ENCODE results near the gene MECP2.

The MECP2 gene

DNA sequence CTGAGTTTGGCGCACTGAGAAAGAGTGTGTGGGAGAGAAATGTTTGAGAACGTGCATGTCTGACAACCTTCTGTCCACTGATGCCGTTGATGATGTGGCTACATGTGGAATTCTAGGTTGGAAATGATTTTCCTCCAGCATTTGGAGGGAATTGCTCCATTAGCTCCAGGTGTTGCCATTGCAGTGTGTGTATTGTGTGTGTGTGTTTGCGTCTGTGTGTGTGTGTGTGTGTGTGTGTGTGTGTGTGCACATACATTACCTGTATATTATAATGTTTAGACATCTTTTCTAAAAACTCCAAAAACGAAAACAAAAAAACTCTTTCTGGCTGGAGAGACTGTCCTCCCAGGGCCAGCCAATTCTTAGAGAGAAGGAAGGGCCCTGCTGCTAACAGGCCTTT, 18.2 kb upstream of the MECP2 start:
- DNase-seq (ENCODE audit: low read depth in 3 of 3) = no peak

DNA sequence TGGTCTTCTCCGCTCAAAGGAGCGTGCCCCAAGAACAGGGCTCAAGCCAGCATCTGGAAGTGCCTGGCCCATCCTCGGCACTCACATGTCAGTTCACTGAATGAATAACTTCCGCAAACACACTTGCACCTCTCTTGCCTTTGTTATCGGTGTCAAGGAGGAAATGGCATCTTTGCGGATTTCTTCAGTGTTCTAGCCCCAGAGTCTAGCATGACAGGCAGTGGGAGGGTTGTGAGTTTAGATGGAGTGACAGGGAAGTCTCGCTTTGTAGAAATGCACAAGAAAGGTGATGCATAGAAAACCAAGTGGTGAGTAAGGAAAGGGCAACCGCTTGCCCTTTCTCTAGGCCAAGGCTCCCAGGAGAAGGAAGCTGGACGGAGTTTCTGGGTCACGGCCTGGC, 17.6 kb upstream of the MECP2 start:
- no peak for DNase-seq (ENCODE audit: low read depth in 3 of 3)

DNA sequence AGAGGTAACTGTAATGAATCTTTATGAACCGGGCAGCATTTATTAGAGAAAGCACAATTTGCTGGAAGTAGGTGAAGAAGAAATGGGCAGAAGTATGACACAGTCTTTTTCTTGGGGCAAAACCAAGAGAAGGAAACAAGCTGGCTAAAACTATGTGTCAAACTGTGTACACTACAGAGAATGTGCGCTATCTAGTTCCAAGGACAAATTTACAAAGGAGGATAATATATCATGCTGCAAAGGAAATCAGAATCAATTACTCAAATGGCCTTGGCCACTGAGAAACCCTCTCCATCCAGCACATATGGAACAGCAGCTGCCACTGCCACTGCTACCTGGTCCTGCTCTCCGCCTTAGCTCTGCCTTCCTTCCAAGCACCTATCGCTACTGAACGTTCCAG, 17.1 kb upstream of the MECP2 start:
- no peak for DNase-seq (ENCODE audit: low read depth in 3 of 3)

DNA sequence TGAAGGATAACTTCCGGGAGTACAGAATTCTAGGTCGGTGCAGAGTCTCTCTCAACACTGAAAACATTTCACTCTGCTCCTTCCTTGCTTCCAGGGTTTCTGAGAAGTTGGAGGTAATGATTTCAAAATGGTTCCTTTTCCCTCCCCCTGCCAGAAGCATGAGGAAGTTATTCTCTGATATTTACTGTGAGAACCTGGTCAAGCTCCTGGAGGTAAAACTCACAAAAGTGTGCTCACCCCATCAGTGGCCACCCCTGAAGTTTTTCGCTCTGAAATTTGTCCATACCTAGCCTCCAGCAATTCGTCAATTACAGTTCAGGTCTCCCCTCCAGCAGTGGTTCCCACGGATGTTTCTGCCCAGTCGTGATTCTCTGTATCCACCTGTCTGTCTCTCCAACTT, 16.2 kb upstream of the MECP2 start:
- DNase-seq (ENCODE audit: low read depth in 3 of 3) = no peak

DNA sequence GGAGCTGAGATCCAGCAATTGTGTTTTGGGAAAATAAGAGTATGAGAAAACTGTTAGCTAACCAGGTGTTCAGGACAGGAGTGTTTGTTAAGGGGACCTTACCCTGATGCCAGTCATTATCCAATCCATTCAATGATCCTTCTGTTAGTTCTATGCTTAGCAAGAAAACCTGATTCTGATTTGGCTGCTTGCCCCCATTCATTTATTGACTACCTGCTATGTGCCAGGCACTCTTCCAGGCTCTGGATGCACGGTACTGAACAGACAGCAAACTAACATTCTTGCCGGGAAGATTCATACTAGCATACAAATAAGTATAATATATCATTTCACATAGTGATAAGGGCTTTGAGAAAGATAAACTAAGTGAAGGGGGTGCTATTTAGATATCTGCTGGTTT, 1.0 kb upstream of the MECP2 start:
- DNase-seq (ENCODE audit: low read depth in 3 of 3) = no peak

DNA sequence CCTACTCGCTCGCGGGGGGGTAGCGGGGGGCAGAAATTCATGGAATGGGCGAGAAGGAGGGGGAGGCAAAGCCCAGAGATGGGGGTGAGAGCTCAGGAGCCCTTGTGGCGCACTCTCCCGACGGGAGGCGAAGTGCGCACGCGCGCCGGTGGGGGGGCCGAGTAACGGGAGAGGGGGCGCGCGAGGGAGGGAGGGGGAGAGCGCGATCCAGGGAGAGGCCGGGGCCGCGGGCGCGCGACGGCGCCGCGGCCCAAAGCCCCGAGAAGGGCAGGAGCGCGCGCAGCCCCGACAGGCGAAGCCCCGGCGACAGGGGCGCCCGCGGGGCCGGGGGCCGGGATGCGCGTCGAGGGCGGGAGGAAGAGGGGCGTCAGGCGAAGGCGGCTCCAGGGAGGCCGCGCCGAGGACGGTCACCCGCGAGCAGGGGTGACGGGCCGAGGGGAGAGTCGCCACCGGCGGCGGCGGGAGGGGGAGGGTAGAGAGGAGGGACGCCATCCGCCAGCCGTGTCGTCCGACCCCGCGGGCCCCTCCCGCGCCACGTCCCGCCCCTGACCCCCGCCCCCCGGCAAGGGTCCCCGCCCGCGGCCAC, 421 bp downstream of the MECP2 start:
- peak; percentile 28 to 57 (median 35) for DNase-seq (ENCODE audit: low read depth in 3 of 3)

DNA sequence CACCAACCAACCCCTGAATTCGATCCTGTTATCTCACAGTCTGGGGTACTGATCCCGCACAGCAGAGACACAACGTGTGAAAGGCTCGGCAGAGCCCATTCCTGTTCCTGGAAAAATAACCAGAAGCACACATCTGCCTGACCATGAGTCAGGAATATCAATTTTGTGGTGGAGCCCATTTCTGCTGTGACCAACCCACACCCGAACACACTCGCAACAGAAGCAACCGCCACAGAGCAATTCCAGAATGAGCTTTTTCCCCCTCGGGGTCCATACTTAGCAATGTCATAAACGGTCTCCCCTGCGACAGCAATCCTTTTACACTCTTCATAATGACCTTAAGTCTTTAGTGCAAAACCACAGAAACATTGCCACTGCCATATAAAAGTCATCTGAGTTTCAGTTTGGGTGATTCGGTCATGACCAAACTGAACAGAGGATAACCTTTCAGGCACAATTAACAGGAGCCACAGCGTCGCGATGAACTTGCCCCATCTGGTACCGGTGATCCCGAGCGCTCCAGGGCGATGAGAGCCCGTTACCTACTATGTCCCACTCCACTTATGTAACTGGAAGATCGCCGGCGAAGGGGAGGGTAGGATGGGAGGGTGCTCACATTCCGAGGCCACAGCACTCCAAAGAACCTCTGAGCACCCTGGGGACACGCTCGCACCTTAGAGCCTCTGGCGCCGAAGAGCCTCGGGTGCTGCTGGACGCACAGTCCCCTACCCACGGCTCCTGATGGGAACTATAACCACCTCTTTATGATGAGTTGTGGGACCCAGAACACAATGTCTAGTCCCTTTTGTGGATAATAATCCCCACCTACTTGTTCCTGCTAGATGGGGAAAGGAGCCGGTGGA, 1.1 kb downstream of the MECP2 start:
- no peak for DNase-seq (ENCODE audit: low read depth in 3 of 3)

DNA sequence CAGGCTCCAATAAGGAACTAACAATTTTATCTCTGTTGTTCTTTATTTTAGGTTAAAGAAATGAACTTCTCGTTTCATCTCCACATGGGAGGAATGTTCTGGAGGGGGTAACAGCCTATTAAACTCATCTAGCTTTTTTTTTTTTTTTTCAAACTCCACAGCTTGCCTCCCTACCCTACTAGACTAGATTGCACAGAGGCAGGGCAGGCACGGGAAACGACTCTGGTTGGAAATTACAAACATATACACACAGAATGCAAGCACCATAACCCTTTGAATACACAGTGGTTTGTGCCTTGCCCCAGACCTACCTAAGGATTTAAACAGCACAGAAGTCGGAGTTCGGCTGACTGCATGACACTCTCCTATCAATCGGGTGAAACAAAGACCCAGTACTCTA, 2.7 kb downstream of the MECP2 start:
- no peak for DNase-seq (ENCODE audit: low read depth in 3 of 3)

DNA sequence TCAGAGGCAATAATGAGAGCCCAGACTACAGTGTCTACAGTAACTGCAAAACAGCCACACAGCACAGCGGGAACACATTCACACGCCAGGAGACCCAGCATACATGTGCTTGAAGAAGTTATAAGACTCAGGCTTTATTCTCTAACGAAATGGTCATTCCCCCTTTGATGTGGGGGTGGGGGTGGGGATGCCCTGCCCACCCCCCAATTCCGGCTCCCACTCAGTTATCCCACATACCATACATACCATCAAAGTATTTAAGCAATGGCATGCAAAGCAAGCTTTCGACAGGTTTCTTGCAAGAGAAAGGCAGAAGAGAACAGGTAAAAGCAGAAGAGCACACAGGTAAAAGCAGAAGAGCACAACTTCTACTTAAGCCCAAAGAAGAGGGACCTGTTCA, 3.6 kb downstream of the MECP2 start:
- DNase-seq (ENCODE audit: low read depth in 3 of 3) = no peak

DNA sequence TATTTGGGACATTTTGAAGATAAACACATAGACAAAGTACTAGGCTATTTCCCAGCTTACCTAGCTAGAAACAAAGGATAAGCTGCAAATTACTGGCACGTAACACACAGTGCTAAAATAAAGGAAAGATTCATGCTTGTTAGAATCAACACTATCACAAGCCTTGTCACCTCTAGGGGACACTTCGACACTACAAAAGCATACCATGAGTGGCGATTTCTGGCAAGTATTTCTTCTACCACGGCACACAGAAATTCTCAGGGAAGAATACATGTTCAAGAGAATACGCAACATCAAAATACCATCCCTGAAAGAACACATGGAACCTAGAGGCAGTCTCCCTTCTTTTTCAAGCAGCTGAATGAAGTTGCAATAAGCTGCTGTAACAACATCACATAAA, 5.1 kb downstream of the MECP2 start:
- no peak for DNase-seq (ENCODE audit: low read depth in 3 of 3)

DNA sequence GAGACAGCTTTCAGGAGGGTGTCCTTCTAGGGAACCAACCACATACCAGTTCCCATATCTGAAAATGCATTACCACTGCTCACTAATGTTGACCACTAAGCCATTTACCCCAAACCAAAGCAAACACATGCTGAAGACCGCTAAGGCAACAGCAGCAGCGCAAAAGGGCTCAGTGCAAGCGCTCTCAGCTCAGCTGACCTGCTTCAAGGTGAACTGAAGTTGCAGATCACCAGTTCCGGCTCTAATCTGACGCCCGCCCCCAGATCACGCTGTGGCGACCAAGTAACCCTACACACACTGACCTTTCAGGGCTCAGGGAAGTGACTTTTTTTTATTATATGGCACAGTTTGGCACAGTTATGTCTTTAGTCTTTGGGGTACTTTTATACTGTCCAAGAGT, 5.8 kb downstream of the MECP2 start:
- DNase-seq (ENCODE audit: low read depth in 3 of 3) = no peak

DNA sequence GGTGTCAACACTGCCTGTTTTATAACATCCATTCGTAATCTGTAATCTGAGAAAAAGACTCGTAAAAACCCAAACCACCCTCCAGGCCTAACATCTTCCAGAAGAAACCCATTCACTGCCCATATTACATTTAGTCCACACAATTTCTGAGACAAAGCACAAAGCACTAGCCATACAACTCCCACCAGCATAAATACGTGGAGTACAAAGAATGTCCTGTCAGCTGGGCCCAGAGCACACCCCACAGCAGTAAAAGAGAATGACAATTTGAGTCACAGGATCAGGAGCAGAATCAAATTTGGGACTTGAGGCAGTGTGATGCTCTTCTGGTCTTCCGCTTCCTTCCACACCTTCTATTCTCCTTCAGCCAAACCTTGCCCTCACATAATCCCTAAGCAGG, 6.8 kb downstream of the MECP2 start:
- no peak for DNase-seq (ENCODE audit: low read depth in 3 of 3)

DNA sequence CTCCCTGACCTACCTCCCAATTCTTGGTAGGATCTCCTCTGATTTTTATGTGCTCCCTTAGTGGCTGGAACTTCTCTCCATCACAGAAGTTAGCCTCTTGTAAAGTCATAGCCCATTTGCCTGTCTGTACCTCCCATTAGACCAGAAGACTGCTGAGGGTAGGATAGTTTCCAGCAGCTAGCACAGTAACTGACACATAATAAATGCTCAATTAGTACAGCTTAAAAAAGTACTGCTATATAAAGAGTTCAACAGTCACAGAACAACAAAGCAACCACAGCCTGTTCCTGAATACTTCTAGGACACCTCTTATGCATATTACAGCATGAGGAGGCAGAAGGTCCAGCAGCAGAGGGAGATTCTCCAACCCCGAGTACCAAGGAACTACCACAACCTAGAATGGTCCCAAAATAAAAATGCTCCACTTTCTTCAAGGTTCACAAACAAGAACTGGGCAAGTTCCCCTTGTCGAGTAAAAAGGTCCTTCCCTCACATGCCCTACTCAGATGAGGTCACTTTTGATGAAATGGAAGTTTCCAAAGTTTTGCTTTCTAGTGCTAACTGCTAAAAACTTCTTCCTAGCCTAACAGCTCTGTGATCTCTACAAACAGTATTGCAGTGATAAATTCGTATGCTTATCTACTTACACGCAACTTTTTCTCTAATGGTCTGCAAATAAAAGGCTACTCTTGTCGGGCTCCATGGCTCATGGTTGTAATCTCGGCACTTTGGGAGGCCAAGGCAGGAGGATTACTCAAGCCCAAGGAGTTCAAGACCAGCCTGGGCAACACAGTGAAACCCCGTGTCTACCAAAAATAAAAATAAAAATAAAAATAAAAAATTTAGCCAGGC, 12.8 kb downstream of the MECP2 start:
- no peak for DNase-seq (ENCODE audit: low read depth in 3 of 3)

DNA sequence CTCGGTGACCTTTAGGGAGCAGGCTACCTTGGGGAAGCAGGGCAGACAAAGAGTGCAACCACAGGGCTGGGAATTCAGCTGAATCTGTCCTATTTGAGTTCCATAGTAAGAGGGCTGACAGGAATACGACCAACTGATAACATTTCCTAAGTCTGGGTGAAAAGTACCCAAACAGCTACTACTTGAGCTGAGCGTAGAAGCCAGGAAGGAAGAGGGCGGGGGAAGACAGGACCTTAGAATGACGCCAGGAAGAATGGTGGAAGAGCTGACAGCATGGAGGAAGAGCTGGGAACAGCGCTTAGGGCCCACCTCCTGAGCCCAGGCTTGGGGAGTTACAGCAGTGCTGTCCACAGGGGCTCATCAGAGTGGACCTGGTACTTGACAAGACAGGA, 14.4 kb downstream of the MECP2 start:
- no peak for DNase-seq (ENCODE audit: low read depth in 3 of 3)

DNA sequence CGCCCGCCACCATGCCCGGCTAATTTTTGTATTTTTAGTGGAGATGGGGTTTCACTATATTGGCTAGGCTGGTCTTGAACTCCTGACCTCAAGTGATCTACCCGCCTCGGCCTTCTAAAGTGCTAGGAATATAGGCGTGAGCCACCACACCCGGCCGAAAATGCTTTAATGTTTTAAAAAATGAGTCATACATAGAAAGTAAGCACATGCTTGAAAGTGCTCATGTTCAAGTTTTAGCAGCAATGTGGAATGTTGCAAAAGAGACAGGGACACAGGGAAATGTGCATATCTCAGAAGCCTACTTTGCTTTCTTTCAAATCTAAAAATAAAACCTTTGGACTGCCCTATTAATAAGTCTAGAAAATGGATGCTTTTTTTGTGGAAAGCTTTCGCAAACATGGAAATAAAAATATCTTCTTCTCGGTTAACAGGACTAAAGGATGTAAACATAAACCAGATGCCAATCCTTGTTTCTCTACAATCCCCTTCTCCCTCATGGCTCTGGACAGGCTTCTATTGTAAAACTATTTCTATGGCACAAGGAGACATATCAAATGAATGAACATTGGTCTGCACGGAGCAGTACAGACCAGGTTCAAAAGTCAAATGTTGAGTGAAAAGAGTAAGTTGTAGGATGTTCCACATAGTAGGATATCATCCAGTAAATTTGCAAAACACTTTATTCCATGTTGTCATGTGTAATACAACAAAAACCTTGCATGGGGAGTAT, 15.0 kb downstream of the MECP2 start:
- no peak for DNase-seq (ENCODE audit: low read depth in 3 of 3)

DNA sequence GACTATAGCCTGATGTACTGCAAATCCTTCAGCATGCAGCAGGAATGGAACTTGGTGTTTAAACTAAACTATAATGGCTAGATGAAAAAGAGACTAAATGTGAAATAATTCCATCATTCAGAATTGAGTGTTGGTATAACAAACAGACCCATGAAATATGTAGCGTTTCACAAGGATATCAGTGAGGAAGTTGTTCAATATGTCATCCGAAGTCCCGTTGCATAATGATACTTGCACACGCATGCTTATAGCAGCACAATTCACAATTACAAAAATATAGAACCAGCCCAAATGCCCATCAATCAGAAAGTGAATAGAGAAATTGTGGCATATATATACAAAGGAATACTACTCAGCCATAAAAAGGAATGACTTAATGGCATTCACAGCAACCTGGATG, 20.4 kb downstream of the MECP2 start:
- DNase-seq (ENCODE audit: low read depth in 3 of 3) = no peak

DNA sequence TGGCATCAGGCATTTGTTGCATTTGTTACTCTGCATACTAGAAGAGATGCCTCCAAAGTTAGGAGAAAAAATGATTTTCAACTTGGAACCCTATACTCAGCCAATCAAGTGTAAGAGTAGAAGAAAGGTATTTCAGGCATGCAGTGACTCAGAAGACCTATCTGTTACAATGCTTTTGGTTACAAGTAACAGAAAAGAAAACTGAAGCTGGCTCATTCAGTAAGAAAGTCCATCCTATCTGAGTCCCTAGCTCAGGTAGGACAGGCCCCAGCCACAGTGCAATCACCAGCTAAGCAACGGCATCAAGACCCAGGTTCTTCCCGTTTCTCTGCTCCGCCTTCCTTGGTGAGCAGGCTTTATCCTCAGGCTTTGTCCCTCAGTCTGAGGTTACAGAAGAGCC, 23.3 kb downstream of the MECP2 start:
- no peak for DNase-seq (ENCODE audit: low read depth in 3 of 3)

DNA sequence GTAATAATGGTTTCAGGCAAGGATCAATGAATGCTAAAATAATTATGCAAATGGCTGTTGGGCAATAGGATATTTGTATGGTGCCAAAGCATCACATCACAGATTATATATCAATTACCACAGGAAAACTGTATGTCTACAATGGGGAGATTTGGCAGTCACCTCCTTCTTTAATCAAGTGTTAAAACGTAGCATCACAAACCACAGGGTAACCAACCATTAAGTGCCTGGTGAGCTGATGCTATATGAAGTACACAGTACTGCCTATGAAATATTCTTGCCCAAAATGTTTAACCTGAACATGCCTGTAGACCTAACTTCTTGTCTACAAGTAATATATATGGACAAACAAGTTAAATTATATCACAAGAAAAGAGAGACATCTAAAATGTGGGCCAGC, 25.3 kb downstream of the MECP2 start:
- DNase-seq (ENCODE audit: low read depth in 3 of 3) = no peak

DNA sequence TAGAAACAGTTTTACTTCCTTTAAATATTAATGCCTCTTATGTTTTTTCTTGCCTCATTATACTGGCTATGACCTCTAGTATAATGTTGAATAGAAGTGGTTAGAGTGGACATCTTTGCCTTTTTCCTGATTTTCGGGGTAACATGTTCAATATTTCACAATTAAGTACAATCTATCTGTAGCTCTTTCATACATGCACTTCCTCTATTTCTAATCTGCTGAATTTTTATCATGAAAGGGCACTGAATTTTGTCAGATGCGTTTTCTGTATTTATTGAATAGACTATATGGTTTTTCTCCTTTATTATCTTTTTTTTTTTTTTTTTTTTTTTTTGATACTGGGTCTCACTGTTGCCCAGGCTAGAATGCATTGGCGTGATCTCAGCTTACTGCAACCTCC, 29.0 kb downstream of the MECP2 start:
- DNase-seq (ENCODE audit: low read depth in 3 of 3) = no peak

DNA sequence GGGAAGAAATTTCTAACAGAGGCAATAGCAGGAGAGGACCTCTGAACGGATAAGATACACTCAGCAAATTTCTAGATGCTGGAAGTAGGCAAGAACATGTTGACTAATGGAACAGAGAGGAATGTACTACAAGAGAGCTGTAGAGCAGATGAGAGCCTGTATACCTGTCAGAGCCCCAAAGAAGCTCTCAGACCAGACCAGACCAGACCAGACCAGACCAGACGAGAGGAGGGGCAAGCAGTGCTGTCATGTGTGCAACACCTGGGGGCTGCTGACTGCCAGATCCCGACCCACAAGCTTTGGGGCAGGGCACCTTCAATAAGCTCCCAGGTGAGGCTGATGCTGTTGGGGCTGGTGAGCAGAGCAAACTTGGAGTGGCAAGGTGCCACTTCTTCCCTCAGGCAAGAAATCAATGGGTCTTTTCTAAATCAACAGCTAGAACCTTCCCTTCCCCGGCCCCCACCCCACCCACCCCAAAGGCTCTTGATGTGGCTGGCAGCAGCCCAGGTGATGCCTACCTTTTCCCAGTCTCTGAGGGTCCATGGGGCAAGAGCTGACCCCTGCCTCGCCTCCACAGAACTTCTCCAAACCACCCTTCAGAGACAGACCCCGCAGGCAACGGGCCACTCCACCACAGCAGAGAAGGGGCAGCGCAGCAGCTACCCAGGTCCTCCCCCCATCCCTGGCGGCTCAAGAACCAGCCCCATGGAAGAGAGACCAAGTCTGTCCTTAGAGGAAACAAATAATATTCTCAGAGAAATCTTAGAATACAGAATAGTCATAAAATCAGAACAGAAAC, 32.7 kb downstream of the MECP2 start:
- DNase-seq (ENCODE audit: low read depth in 3 of 3) = no peak

DNA sequence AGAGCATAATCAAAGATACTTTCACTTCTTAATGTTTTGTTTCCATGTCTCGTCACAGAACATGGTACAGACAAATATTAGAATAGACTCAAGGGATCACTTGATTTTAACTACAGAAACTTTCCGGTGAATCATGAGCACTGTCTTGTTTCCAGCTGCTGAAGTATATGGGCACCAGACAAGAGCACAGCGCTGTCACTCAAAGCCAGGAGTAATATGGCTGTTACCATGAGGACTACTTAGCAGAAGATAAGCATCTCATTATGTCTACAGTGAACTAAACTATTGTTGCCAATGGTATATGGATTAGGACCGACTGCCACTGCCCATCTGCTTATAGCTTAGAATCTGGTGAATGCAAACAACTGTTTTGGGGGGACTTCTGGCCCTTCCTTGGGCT, 34.3 kb downstream of the MECP2 start:
- no peak for DNase-seq (ENCODE audit: low read depth in 3 of 3)

All from stimulated activated CD4-positive, alpha-beta T cell treated with anti-CD3 and anti-CD28 coated beads, TNF-alpha, amount 100 ng/mL, for 24 hours (primary cell).